Dermis blood vessel endothelial cell (primary cell): ENCODE measurements around the gene SHISA7. TPM values are rescaled to one million over a fixed set of nuclear protein-coding genes. Genes with fewer than 3 reads are reported as not detected.
"Not testable (repeated sequence)": the region's sequence is repeated elsewhere in the genome, so short reads cannot be mapped to it uniquely, and the experiment has no call there.

Experiments used
- DNase-seq: peaks from one replicate; pipeline ENCODE4 v3.0.0; 2010
- total RNA-seq: library from RNA; depleted of rRNA; stranded (reverse); fragments of >200 nt; gene quantifications from 2 replicates; pipeline ENCODE4 v1.2.3, GENCODE V29; 2014

Gene SHISA7
- total RNA-seq, 1 donor from 2014 or later: not detected

GRCh38 chr19:55463583-55464031 is 20.5 kb upstream of the SHISA7 start:
- no peak for DNase-seq

GRCh38 chr19:55462722-55463121 is 19.6 kb upstream of the SHISA7 start:
- no peak for DNase-seq

- peak; percentile 64 for DNase-seq
Observed at GRCh38 chr19:55461974-55462626, 19.0 kb upstream of the SHISA7 start.

GRCh38 chr19:55461259-55461973 is 18.3 kb upstream of the SHISA7 start, which contains the start of gene ISOC2:
TSS of gene ISOC2 (minus strand) at chr19:55461642. CDS start at chr19:55456486, 5,156 bp downstream.
- DNase-seq: peak; percentile 100

- DNase-seq: peak; percentile 53
Observed at GRCh38 chr19:55460670-55461258, 17.7 kb upstream of the SHISA7 start.

- DNase-seq: peak; percentile 36
Observed at GRCh38 chr19:55459950-55460657, 17.0 kb upstream of the SHISA7 start.

DNA sequence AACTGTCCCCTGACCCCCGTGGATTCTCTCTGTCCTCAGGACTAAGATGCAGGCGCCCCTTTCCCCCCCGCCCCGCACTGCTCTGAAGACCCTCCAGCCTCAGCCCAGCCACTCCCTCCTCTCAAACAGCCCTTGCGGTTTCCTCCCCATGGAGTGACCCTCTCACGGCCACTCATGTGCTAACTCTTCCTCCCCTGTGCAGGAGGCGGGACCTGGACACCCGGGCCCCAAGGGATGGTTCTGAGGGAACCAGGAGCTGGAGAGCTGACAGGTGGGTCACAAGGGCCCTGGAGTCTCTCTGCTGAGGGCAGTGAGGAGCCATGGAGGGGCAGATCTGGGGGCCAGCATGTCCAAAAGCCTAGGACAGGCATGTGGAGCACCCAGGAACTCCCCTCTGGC is 16.4 kb upstream of the SHISA7 start:
- no peak for DNase-seq

DNA sequence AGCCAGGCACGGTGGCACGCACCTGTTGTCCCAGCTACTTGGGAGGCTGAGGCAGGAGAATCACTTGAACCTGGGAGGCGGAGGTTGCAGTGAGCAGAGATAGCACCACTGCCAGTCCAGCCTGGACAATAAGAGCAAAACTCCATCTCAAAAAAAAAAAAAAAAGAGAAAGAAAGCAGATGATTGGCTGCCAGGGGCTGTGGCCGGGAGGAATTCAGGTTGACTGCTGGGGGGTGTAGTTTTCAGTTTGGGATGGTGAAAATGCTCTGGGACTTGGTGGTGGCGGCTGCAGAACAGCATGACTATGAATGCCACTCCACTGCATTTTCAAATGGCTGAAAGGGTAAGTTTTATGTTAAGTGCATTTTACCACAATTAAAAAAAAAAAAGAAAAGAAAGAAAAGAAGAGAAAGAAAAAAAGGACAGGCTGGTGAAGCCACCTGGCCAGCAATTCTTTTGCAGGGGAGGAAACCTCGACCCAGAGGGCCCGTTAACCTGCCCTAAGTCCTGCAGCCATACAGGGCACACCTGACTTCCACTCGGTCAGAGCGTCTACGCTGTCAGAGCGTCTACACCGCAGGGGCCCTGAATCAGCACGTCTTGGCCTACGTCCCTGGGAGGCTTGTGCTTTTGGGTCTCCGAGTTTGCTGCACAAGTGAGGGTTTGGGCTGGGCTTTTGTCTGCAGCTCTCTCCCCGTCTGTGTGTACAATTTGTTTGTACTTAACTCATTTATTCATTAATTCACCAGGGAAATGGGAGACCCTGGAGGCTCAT is 14.8 kb upstream of the SHISA7 start:
- DNase-seq: no peak

GRCh38 chr19:55456347-55456746 is 13.2 kb upstream of the SHISA7 start:
- DNase-seq: no peak

- no peak for DNase-seq
Observed at GRCh38 chr19:55455576-55456235, 12.6 kb upstream of the SHISA7 start.

- peak; percentile 70 for DNase-seq
Observed at GRCh38 chr19:55454787-55455243, 11.7 kb upstream of the SHISA7 start.

- DNase-seq: no peak
Observed at GRCh38 chr19:55453511-55454260, 10.6 kb upstream of the SHISA7 start.

GRCh38 chr19:55452749-55453346 is 9.7 kb upstream of the SHISA7 start:
- DNase-seq: peak; percentile 62

DNA sequence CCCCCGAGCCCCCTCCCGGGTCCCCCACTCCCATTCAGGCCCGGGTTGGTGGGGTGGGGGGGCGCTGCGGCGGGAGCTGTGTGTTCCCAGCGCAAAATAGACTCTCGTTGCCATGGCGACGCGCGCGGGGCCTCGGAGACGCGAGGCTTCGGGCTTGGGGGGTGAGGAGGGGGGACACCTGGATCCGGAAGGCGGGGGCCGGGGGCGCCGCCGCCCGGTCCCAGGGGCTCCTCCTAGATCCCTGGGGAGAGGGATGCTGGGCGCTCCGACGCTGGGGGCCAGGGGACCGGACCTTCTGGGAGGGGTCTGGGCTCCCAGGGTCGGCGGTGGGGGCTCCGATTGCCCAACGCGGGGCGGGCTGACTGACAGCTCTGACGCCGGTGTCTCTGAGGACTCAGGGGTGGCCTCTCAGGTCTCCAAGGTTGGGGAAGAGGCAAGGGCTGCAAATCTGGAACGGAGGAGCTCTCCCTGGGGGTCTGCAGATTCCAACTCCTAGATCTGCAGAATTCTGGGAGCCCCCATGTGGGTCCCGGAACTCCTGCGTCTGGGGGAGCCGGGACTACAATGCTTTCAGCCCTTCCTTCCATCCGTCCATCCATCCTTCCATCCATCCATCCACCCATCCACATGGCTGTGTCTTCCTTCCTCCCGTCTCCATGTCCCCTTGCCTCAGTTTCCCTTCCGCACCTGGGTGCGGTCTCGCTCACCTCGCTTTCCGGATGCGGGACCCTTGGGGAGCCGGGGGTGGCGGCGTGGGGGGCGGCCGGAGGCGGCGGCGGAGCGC is 9.1 kb upstream of the SHISA7 start:
- no peak for DNase-seq

- no peak for DNase-seq
Observed at GRCh38 chr19:55451163-55451964, 8.3 kb upstream of the SHISA7 start.

GRCh38 chr19:55449469-55449868 is 6.4 kb upstream of the SHISA7 start:
- DNase-seq: no peak

DNA sequence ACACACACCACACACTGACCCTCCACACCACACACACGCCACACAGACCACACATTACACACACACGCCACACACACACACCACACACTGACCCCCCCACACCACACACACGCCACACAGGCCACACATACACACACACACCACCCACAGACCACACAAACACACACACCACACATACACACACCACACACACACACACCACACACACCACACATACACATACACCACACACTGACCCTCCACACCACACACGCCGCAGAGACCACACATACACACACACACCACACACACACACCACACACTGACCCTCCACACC is 5.0 kb upstream of the SHISA7 start:
- not testable (repeated sequence) for DNase-seq

DNA sequence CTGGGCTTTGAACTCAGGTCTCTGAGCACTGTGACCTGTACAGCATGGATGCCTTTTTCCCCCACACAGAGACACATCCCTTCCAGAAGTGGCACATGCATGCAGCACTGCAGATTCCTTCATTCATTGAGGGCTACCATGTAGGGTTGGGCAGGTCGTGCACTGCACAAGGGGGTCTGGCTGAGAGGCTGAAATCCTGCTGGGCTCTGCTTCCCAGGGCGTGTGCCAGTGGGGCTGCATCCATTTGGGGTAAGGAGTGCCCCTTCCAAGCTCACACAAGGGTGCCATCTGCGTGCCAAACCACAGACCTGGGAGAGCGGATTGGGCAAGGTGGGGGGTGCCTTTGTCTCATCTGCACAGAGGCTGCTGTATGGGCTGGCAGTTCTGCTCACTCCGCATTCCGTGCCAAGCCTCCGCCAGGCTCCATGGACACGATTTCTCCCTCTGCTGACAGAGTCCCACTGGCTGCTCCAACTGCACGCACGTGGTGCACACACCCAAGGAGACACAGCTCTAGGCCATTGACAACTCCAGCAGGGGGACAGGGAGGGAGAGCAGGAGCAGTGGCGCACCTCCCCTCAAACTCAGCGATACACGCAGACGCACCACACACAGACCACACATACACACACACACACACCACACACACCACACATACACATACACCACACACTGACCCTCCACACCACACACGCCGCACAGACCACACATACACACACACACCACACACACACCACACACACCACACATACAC is 4.5 kb upstream of the SHISA7 start:
- DNase-seq: peak; percentile 13
